HG03045 (cell line): ENCODE data around the gene SPDEF.

Experiments
- ATAC-seq: cut with Tn5 transposase; IDR thresholded peaks from one replicate; pipeline ENCODE4 v1.9.1; 2021; ENCODE audit warnings: mild to moderate bottlenecking, moderate library complexity; ENCODE audit not compliant: unreplicated experiment

SPDEF gene

GRCh38 chr6:34517461-34517881 is 38.7 kb downstream of the SPDEF start:
- ATAC-seq = no peak

GRCh38 chr6:34516391-34517324 is 39.5 kb downstream of the SPDEF start:
- no peak for ATAC-seq

GRCh38 chr6:34515473-34516387 is 40.4 kb downstream of the SPDEF start:
- ATAC-seq = no peak

- no peak for ATAC-seq
These were observed 41.3 kb downstream of the SPDEF start for GRCh38 chr6:34514593-34515472.

GRCh38 chr6:34514112-34514511 is 42.0 kb downstream of the SPDEF start:
- no peak for ATAC-seq

GRCh38 chr6:34513646-34514045 is 42.5 kb downstream of the SPDEF start:
- ATAC-seq = no peak

GRCh38 chr6:34512738-34513115 is 43.4 kb downstream of the SPDEF start:
- no peak for ATAC-seq

GRCh38 chr6:34511915-34512737 is 44.0 kb downstream of the SPDEF start:
- ATAC-seq = no peak

- no peak for ATAC-seq
These were observed 44.8 kb downstream of the SPDEF start for GRCh38 chr6:34511214-34511914.

- no peak for ATAC-seq
These were observed 45.8 kb downstream of the SPDEF start for GRCh38 chr6:34510299-34510698.

GRCh38 chr6:34509782-34510181 is 46.3 kb downstream of the SPDEF start:
- ATAC-seq = no peak

GRCh38 chr6:34508425-34508824 is 47.7 kb downstream of the SPDEF start:
- no peak for ATAC-seq

- ATAC-seq = no peak
These were observed 49.4 kb downstream of the SPDEF start for GRCh38 chr6:34506718-34507117.

GRCh38 chr6:34497411-34497810 is 58.7 kb downstream of the SPDEF start:
- ATAC-seq = no peak

GRCh38 chr6:34496103-34496685 is 59.9 kb downstream of the SPDEF start:
- ATAC-seq = no peak

- no peak for ATAC-seq
These were observed 61.2 kb downstream of the SPDEF start for GRCh38 chr6:34494973-34495372.

- ATAC-seq = no peak
These were observed 62.8 kb downstream of the SPDEF start for GRCh38 chr6:34493344-34493743.

GRCh38 chr6:34491091-34491430 is 65.1 kb downstream of the SPDEF start:
- ATAC-seq = no peak
